HG02610 (cell line): ENCODE data around the gene UBL3.
A peak's percentile ranks its signal among the peaks of the same experiment; 100 is the strongest.

ENCODE experiments used
- ATAC-seq: cut with Tn5 transposase; IDR thresholded peaks from one replicate; pipeline ENCODE4 v1.9.1; 2021; ENCODE audit warnings: mild to moderate bottlenecking, moderate library complexity; ENCODE audit not compliant: unreplicated experiment

The UBL3 gene

DNA sequence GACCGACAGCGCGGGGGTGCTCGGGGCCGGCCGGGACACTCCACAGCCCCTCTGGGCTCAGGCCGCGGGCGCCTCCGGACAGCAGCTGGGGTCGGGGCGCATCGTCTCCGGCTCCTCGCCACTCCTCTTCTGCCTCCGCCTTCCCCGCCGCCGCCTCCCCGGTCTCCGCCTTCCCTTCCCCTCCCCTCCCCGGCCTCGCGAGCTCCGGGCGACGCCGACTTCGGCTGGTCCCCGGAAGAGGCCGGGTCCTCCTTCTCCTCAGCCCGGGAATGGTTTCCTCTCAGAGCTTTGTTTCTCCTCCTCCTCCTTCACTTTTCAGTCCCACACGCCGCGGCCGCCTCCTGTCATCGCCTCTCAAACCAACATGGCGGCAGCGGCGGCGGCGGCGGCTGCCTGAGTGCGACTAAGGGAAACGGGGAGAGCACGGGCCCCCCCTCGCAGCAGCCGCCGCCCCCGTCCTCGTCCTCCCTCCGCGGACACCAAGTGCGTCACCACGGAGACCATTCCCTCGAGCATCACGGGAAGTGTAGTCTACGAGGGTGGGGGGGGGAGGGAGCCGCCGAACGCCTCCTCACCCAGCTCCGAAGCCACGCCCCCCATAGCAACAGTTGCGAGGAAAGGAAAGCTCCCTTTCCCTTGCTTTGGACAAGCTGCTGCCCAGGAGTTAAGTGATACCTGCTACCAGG, at the start of gene UBL3:
TSS of gene UBL3 (minus strand) at position 405 of the 686 bp plus-strand sequence. CDS start 1,079 bp downstream, outside the sequence.
- peak; percentile 89 for ATAC-seq

GRCh38 chr13:29897102-29897501, 46.7 kb upstream of the UBL3 start:
- no peak for ATAC-seq

GRCh38 chr13:29893438-29893837, 43.0 kb upstream of the UBL3 start:
- no peak for ATAC-seq

- no peak for ATAC-seq
These were observed 41.7 kb upstream of the UBL3 start for GRCh38 chr13:29892151-29892550.

DNA sequence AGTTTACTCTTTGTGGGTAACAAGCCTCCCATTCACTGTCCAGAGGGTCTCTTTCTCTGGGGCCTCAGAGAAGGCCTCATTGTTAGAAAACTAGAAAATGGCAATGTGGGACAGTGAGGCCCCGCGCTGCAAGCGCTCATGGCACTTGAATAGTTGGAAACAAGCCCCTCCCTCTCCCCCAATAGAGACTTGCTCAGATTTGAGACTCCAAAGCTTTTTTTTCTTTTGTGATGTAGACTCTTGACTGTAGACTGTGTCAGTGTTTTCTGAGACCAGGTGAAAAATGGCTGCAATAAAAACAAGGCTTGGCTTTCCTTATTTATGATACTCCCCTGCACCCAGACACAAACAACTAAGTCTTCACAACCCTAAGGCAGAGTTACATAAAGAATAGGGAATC, 38.7 kb upstream of the UBL3 start:
- ATAC-seq: no peak

- no peak for ATAC-seq
These were observed 37.9 kb upstream of the UBL3 start for GRCh38 chr13:29888306-29888705.

GRCh38 chr13:29887686-29888085, 37.3 kb upstream of the UBL3 start:
- no peak for ATAC-seq

DNA sequence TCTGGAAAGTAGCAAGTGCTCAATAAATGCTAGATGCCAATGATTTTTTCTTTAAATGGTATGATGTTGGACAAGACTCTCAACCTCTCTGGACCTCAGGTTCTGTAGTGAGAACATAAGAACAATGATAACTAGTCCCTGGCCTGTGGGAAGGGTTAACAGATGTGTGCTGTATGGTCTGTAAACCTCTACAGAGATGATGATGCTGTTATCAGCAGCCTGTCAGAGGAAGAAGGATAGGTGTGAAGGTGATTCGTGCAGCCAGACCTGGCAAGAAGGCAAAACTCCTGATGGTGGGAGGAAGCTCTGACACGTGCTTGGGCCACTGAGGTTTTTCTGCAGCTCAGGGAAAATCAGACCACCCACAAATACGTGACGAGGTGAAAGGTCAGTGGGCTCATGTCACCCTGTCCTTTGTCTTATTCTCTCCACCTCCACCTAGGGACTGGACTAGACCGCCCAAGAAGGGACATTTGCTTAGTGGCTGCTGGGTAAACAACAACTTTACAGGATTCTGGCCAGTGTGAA, 36.7 kb upstream of the UBL3 start:
- no peak for ATAC-seq

- ATAC-seq: no peak
These were observed 36.0 kb upstream of the UBL3 start for GRCh38 chr13:29886446-29886845.

GRCh38 chr13:29885989-29886388, 35.6 kb upstream of the UBL3 start:
- ATAC-seq: no peak

DNA sequence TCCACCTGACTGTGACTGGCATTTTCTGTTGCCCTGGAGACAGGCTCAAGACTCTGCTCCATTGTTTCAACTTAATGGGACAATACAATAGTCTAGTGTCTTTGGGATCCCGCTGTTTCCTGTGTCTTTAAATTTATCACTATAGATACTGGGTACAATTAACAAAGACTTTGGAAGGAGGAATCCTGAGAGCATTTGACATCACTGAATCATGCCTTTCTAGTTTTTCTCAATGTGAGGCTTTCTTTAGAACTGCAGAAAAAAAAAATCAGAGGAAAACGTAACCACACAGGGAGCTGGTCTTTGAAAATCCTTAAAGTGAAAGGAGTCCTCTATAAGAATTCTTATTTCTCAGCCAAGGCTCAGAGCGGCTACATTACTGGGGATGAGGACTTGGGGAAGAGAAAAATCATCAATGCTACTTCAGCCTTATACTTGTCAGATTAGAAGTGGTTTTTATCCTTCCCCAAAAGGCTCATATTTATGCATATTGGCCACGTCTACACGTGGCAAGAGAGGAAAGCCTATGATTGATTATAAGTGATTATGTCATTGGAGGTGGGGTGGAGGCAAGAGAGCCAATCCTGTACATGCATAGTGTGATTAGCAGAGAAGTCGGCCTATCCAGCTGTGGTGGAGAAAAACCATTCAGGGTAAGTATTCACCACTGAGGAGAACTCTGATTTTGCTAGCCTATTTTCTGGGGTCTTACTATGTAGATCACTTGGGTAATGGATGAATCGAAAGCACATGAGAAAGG, 34.4 kb upstream of the UBL3 start:
- no peak for ATAC-seq

- ATAC-seq: no peak
These were observed 33.6 kb upstream of the UBL3 start for GRCh38 chr13:29883941-29884518.

DNA sequence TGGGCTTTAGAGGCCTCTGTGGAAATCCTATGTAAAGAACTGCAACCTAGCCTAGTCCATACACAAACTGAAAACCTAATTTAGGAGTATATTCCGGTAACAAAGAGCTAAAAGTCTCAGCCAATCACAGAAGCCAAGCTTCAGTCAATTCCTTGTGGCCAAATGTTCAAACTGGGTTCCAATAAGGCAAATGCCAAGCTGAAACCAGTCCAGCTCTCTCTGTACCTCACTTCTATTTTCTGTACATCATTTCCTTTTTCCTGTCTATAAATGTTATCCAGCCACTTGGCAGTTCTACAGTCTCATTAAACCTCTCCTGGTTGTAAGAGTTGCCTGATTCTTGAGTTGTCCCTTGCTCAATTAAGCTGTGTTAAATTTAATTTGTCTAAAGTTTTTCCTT, 31.7 kb upstream of the UBL3 start:
- ATAC-seq: no peak

- no peak for ATAC-seq
These were observed 27.7 kb upstream of the UBL3 start for GRCh38 chr13:29878101-29878500.

- no peak for ATAC-seq
These were observed 27.1 kb upstream of the UBL3 start for GRCh38 chr13:29877456-29878078.

DNA sequence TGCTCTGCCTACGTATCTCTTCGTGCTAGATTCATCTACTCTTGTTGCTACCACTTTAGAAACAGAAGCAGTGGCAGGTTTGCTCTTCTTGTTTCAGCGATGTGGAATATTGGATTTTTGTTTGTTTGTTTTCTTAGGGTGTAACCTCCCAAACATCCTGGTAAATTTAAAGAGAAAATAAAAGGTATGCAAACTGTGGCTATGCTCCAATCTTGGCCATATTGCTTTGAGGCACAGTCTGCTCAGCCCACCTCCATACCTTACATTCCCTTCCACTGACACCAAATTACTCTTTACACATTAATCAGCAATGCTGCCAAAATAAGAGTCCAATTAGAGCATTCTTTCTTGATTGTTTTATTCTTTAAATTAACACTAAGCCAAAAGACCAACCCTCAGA, 25.2 kb upstream of the UBL3 start:
- ATAC-seq: no peak

GRCh38 chr13:29868581-29868980, 18.2 kb upstream of the UBL3 start:
- no peak for ATAC-seq

DNA sequence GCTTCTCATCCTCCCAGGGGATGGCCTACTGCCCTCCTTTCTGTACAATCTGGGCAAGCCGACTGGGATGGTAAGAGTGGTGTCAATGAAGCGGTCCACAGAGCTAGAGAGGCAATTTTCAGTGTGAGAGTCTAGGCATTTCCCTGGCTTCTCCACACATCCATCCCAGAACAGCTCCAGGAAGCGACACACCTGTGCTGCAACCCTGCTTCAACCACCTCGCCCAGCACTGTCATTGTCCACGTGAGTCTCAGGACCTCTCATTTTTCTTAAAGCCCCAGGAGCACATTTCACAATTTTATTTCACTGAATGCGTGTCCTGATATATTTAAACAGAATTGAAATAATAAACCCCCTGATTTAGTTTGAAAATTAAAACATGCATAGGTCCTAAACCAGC, 15.5 kb upstream of the UBL3 start:
- no peak for ATAC-seq

GRCh38 chr13:29861694-29862110, 11.3 kb upstream of the UBL3 start:
- ATAC-seq: no peak

DNA sequence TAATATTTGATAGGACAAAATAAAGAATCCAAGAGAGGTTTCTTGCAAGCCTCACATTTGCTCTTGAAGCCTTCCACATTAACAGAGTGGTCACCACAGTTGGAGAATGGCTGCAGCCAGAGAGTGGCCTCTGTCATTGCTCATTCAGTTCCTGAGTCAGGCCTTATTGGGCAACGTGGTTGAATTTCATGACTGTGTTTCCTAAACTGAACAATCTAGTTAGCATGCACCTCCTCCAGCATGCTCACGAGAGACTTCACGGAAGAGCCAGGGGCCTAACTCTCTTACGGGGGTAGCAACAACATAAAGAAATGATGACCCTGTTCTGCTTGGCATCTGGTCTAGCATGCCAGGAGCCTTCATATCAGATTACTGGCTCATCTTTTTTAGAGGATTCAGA, 9.6 kb upstream of the UBL3 start:
- ATAC-seq: no peak

DNA sequence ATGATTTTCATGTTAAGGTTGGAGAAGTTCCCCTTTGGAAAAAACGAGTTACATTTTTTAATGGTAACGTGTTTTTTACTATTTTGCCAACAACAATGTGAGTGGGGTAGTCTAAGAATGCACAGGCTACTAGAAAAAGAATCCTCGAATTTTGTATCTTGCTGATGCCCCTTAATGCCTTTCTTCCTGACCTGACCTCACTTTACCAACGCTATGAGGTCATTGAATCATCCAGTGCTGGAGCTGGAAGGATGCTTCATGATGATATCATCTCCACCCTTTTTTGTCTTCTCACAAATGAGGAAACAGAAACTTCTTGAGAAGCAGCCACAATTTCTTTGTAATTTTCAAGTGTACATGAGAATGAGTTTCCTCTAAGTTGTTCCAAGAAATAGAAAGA, 8.2 kb upstream of the UBL3 start:
- ATAC-seq: no peak
